Activated CD8-positive, alpha-beta memory T cell treated with anti-CD3 and anti-CD28 coated beads, Interleukin-2, amount 50 U/mL, for 1 hour (primary cell): ENCODE results near the gene TRAPPC3L.
"Not testable (repeated sequence)": the region's sequence is repeated elsewhere in the genome, so short reads cannot be mapped to it uniquely, and the experiment has no call there.

ENCODE experiments used
- DNase-seq: peaks from one replicate; pipeline ENCODE4 v3.0.0-alpha.2; 2020; ENCODE audit errors: extremely low read depth

TRAPPC3L gene

DNA sequence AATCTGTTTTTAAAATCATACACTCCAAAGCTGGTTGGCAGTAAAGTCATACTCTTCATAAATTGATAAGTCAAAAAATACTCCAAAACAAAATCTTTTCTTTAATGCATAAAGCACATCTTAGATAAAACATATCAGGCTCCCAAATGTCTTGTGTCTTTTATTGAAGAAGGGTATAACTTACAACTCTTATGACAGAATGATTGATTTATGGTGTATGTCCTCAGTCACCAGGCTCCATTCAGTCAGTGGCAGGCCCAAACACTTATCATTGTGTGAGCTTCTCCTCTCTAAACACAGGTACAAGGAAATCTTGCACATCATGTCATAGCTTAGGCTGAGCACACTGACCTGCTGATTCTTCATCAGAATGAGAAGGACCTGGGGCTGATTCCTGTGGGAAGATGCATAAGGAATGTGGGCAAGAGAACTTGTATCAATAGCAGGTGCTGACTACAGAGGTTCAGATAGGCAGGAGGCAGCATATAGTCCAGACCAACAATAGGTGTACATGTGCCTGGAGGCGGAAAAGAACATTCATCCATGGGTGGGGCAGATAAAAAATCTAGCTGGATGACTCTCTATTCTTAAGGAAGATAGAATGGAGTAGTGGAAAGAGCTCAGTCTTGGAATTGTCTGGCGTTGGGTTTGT is 32.1 kb downstream of the TRAPPC3L start:
- DNase-seq, result no peak

GRCh38 chr6:116512734-116513133 is 32.8 kb downstream of the TRAPPC3L start:
- DNase-seq, result no peak

GRCh38 chr6:116512111-116512559 is 33.3 kb downstream of the TRAPPC3L start:
- no peak for DNase-seq

GRCh38 chr6:116511424-116512110 is 33.9 kb downstream of the TRAPPC3L start, which contains the start of gene CALHM5:
Gene CALHM5 (plus strand): TSS chr6:116511639. CDS start chr6:116511697, 58 bp downstream.
- no peak for DNase-seq

GRCh38 chr6:116508527-116508926 is 37.0 kb downstream of the TRAPPC3L start:
- DNase-seq, result no peak

GRCh38 chr6:116507324-116507723 is 38.2 kb downstream of the TRAPPC3L start:
- DNase-seq, result no peak

DNA sequence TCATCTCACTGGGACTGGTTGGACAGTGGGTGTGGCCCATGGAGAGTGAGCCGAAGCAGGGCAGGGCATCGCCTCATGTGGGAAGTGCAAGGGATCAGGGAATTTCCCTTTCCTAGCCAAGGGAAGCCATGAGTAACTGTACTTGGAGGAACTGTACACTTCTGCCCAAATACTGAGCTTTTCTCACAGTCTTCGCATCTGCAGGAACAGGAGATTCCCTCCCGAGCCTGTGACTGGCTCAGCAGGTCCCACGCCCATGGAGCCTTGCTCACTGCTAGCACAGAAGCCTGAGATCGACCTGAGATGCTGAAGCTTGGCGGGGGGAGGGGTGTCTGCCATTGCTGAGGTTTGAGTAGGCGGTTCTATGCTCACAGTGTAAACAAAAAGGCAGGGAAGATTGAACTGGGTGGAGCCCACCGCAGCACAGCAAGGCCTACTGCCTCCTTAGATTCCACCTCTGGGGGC is 44.5 kb downstream of the TRAPPC3L start:
- no peak for DNase-seq

- no peak for DNase-seq
These were observed 48.3 kb downstream of the TRAPPC3L start for GRCh38 chr6:116497113-116497676.

DNA sequence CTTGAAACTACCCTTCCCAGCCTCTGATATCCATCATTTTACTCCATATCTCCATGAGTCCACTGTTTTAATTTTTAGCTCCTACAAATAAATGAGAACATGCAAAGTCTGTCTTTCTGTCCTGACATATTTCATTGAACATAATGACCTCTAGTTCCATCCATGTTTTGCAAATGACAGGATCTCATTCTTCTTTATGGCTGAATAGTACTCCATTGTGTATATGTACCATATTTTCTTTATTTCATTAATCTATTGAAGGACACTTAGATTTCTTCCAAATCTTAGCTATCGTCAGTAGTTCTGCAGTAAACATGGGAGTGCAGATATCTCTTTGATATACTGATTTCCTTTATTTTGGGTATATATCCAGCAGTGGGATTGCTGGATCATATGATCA is 50.3 kb downstream of the TRAPPC3L start:
- DNase-seq, result not testable (repeated sequence)

DNA sequence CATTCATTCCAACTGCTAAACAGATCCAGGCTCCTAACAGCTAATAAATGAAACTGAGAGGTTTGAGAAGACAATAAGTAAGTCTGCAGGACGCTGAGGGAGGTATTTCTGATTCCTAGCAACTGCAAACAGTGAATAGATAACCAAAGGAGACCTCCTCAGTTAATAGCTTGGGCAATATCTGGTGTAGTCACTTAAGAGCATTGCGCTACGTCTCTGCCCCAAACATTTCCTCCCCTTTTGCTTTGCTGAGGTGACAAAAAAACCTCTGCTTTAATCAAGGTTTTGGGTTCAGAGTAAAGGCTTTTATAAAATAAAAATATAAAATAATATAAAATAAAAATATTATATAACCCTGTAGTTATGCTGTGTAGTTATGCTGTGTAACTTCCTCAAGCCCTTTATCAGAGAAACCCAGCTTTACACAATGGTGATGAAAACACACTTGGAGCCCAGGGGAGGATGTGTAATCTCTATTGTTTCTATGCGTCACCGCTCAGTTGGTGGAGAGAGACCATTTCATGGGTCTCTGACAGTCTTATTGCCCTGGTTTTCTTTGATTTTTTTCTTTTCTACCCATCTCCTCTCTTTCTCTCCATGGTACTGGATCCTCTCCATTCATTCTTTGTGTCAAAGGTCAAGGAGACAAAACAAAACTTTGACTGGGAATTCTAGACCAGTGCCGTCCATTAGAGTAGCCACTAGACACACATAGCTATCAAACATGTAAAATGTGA is 53.0 kb downstream of the TRAPPC3L start:
- DNase-seq, result no peak

GRCh38 chr6:116491610-116492330 is 53.7 kb downstream of the TRAPPC3L start:
- no peak for DNase-seq

DNA sequence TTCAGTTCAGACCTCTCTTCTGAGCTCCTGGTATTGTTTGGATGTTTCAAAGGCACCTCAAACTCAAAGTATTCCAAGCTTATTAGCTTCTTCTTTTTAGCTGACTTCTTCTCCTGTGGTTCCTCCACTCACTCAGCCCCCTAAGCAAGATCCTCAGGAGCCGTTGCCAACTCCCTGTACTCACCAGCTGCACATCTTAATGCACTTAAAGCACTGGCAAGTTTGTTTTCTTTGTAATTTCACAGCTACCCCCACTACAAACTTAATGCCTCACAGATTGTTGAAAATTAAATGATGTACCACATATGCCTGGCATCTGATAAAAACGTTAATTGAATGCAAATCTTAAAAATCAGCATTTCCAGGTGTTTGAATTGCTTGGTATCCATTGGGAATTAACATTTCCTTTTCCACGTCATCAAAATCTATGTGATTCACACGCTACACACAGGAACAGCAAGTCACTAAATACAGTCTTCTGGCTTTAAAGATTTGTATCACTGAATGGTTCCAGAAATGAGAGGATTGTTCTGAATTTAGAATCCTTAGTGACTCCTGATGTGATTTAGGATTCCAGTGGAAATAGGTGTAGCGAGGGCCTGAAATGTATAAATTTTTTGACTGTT is 59.8 kb downstream of the TRAPPC3L start:
- DNase-seq, result no peak

DNA sequence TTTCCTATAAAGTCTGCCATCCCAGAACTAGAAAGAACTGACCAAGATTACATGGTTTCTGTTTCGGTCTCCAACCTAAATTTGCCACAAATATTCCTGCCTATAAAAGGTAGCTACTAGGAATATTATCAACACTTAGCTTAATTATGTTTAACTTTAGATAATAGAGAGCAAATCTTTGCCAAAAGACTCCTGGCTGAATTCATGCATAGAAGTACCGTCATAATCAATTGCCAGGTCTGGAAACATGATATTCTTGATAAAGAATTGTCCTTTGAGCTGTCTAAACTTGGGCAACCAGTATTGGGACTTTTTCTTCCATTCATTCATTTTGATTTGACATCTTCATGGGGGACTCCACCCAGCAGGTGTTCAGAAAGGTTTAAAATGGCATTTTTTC is 61.9 kb downstream of the TRAPPC3L start:
- no peak for DNase-seq

GRCh38 chr6:116482780-116483179 is 62.7 kb downstream of the TRAPPC3L start:
- no peak for DNase-seq

DNA sequence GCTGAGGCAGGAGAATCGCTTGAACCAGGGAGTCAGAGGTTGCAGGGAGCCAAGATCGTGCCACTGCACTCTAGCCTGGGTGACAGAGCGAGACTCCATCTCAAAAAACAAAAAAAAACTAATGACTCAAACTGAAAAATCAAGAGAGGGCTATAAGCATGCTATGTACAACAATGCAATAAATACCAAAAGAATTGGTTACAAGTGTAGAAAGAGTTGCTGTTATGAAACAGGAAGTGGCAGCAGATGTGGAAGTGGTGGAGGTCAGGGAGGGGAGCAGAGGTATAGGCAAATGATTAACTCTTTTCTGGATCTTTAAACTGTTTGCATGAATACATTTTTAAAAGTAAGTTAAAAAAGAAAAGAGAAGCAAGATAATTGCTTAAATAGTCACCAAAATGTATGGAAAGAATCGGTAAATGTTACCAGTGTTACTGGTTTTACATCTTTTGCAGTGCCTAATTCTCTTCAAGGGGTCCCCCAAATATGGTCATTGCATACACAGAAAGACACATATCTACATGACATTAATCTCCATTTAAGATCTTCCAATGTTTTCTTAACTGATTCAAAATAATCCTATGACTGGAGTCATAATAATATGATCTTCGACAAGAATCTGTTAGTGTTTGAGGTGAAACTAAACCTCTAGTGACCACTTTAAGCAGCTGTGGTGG is 69.3 kb downstream of the TRAPPC3L start:
- DNase-seq, result no peak

GRCh38 chr6:116475141-116475540 is 70.3 kb downstream of the TRAPPC3L start:
- no peak for DNase-seq

- no peak for DNase-seq
These were observed 72.8 kb downstream of the TRAPPC3L start for GRCh38 chr6:116472706-116473105.

DNA sequence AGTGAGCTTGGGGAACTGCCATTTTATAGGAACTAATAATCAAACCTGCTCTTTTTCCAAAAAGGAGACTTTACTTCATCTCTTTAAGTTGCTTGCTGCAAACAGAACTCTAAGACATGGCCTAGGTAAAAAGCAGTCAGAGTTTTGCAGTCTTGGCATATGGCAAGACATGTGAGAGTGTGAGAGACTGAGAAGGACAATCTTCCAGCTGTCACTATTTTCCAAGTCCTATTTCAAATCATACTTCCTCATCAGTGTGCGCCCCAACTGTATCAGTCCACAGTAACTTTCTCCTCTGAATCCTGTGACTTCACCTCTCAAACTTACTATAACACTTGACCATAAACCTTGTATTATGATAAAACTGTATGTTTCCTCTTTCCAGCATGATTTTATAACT is 74.0 kb downstream of the TRAPPC3L start:
- no peak for DNase-seq

DNA sequence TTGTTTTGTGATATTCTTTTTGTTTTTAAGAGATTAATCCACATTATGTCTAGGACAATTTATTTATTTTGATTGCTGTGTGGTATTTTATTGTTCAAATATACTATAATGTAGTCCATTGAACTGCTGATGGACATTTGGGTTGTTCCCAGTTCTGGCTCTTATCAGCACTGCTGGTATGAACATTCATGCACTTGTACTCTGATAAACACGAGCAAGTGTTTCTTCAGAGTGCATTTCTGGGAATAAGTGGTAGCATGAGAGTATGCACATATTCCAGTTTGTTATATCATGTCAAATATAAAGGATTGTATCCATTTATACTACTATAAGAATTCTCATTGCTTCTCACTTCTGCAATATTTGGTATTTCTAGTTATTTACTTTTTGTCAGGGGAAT is 77.2 kb downstream of the TRAPPC3L start:
- DNase-seq, result no peak

DNA sequence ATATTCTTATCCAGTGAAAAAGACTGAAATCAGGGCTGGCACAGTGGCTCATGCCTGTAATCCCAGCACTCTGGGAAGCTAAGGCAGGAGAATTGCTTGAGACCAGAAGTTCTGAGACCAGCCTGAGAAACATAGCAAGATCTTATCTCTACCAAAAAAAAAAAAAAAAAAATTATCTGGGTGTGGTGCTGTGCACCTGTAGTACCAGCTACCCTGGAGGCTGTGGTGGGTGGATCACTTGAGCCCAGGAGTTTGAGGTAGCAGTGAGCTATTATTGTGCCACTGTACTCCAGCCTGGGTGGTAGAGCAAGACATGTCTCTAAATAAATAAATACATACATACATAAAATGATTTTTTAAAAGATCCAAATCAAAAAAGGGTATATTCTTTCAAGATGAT is 78.0 kb downstream of the TRAPPC3L start:
- no peak for DNase-seq

GRCh38 chr6:116467096-116467495 is 78.4 kb downstream of the TRAPPC3L start:
- no peak for DNase-seq
